Amniotic stem cell (primary cell): ENCODE results near the gene CFAP77.

ENCODE experiments used
- DNase-seq: peaks from one replicate; lab custom pipeline; 2025; lab: John Stamatoyannopoulos, UW

Gene CFAP77

DNA sequence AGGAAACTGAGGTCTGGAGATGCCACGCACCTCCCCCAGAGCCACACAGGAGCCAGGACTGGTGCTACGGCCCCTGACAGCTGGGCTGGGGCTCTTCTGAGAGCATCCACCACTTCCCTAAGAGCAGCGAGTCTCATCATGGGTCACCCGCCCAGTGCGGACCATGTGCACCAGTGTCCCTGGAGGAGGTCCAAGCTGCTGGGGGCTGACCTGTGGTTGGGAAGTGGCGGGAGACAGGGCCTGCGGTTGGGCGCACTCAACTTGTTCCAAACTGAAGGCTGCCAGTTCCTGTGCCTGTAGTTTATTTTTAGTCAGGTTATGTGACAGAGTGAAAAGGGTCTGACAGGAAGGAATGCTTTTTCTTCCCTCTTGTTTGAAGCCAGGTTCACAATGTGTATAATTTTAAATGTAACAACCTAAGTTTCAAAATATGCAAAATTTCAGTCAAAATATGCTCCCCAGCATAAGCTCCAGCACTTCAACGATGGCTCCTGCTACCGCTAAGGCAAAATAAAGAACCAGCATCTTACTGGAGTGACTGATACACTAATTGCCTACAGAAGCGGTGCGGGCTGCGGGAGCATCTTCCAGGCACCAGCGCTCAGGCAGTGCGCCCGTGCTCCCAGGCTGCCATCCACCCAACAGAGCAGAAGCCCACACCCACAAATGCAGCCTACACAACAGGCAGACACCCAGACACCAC is 187.2 kb downstream of the CFAP77 start:
- DNase-seq: no peak

DNA sequence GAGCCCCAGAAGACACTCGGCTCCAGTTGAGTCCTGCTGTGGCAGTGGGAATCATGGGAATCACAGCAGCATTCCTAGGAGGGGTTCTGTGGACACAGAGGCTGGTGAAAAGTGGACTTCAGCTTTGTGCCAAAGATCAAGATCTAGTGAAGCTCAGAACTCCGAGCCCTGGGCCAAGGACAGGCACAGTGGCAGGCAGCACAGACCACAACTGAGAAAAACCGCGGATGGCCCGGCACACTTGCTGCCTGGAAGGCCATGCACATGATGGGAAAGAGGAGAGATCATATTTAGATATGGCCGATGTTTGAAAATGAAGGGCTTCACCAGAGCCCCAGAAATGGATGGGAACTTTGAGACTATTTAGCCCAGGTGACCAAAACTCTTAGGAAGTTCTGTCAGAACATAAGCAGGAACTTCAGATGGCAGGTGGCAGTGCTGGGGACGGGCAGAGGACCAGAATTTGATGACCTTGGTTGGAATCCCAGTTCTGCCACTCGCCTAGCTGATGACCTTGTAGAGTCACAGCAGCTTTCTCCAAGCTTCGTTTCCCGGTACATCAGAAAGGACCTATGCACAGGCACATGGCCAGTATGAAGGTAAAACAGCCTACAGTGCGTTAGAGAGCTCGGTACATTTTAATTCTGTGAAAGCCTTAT is 190.4 kb downstream of the CFAP77 start:
- no peak for DNase-seq

DNA sequence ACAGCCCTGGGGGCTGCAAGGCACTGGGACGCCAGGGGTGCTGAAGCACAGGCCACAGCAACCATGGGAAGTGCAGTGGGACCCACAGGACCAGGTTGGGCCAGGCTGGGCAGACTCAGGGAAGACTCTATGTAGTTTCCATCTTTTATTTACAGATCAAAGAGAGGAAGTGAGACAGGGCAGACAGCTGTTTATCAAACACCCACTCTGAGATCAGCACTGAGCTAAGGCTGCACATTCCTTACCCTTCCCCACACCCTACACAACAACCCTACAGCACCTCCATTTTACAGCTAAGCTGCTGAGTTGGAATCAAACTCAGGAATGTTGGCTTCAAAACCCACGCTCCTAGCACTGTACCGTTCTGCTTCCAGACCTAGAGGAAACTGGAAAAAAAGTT is 192.2 kb downstream of the CFAP77 start:
- DNase-seq: no peak

DNA sequence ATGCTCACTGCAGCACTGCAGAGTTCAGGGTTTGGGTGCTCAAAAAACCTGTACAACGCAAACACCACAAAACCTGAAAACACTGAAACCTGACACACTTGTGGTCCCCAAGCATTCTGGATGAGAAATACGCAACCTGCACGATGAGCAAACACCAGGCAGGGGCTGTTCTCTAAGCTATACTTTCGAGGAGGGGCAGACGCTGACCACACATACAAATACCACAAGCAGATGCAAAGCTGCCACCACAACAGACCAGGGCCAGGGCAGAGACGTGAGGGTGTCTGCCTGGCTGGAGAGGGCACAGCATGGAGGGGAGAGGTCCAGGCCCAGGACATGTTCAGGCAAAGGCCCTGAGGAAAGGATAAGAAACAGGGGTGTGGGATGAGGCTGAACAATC is 195.4 kb downstream of the CFAP77 start:
- DNase-seq: no peak

DNA sequence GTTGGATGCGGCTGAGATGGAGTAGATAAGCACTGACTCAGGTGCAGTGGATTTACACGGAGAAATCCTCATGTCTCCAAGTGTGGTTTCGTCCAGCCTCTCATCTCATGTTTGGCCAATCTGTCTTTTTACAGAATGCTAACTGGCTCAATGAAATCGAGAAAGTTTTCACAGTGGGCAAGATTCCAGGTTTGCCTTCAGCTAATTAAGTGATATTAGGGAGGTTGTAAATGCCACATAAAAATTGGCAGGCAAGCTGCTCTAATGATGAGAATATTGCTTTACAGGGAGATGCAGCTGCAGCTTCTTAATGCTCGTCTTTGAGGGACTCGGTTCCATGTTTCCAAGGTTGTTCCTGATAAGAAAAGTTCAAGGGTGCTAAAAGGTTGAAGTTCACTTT is 196.1 kb downstream of the CFAP77 start:
- no peak for DNase-seq

DNA sequence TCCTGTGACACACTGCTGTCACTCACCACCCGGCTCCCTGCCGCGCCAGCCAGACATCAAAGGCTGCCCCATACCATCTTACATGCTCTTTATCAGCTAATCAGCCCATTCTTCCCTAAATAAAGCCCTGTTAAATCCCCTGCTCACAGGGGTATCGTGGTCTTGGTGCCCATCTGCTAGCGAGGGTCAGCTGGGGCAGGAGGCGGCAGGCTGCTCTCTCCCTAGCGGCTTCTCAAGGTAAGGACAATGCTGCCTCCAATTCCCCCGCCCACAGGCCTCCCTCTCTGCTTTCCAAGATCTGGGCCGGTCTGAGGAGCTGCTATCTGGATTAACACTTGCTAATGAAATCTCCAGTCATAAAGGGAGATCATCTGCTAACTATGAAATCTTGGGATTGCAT is 199.2 kb downstream of the CFAP77 start:
- DNase-seq: no peak

DNA sequence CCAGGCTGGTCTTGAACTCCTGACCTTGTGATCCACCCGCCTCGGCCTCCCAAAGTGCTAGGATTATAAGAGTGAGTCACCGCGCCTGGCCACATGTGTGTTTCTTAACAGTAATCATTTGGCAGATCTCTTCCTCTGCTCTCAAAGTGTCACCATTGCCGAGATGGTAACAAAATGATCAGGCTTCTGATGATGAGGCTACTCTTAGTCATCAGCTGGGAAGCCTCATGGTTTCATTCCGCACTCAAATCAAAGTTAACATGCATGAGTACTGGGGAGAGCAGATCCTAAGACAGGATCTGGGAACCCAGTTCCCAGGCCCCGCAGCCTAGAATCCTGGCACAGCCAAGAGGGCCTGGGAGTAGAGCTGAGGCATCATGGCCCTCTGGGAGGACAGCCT is 199.8 kb downstream of the CFAP77 start:
- no peak for DNase-seq

DNA sequence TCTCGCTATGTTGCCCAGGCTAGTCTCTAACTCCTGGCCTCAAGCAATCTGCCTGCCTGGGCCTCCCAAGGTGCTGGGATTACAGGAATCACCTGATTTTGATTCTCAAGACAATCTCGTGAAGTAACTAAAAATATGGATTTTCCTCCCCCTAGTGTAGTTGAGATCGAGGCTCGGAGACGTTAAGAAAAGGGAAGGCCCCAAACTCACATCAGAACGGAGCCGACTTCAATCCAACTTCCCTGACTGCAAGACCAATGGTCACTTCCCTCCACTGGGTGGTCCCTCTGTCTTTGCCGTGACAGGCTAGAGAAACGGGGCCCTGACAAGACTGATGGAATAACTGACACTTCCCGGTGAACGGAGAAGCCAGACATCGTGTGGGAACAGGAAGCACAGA is 200.7 kb downstream of the CFAP77 start:
- no peak for DNase-seq

DNA sequence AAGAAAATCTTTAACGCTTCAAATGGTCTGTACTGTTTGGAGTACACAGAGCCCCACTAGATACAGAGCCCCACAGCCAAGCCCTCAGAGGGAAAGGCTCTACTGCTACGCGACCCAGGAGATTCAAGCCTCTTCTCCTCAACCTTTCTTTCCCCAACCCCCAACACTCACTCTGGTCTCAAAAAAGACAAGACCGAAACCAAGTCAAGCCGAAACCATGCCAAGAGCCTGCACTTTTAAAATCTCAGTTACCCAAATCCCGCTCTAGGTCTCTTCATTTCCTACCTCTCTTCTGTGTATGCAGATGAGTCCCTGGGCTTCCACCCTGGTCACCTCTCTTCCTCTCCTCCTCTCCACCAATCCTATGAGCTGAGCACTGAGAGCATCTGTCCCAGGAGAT is 204.3 kb downstream of the CFAP77 start:
- DNase-seq: no peak

DNA sequence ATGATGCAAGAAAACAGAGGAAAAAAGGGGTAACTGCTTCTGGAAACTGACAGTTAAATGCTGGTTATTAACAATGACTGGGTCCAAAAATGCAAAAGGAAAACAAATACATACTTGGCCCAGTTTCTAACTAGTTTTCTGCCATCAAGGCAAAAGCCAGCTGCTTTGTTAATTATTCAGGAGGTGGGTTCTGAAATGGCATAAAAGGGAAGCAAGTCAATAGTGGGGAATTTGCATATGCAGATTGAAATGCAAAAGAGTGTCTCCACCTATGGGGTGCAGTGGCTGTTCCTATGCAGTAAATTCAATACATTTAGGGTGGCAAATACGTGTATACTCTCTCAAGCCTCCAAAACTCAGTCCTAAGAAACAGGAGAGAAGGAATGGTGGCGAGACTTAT is 205.8 kb downstream of the CFAP77 start:
- no peak for DNase-seq

DNA sequence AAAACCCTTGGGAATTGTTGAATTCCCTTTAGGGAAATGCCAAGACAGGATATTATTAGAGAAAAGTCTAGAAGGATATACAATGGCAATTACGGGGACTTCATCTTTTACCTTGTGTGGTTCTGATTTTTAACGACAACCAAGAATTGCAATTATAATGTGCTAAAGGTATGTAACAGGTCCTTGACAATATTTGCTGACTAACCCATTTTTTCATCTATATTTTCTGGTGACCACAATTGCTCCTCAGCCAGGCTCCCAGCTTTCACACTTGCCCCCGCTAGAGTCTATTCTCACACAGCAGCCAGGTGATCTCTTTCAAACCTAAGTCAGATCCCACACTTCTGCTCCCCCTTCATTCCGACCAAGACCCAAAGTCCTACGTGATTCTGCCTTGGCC is 206.7 kb downstream of the CFAP77 start:
- no peak for DNase-seq

DNA sequence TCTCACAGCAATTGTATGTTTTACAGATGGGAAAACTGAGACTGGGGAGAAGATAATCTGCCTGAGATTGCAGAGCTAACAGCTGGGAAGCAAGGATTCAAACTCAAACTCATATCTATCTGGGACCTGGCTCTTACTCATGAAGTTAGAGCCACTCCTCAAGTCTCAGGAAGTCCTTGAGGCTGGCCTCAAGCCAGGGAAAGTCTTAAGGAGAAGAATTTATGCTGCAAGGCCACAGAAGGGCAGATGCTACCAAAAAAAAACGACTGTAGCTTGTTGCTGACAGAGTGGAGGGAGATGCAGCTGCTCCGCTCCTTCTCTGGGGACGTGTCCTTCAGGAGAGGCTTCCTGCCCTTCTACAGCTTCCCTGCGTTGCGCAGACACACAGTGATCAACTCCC is 212.1 kb downstream of the CFAP77 start:
- DNase-seq: no peak
